Measurements from ENCODE around the gene MAPKAP1.

DNA sequence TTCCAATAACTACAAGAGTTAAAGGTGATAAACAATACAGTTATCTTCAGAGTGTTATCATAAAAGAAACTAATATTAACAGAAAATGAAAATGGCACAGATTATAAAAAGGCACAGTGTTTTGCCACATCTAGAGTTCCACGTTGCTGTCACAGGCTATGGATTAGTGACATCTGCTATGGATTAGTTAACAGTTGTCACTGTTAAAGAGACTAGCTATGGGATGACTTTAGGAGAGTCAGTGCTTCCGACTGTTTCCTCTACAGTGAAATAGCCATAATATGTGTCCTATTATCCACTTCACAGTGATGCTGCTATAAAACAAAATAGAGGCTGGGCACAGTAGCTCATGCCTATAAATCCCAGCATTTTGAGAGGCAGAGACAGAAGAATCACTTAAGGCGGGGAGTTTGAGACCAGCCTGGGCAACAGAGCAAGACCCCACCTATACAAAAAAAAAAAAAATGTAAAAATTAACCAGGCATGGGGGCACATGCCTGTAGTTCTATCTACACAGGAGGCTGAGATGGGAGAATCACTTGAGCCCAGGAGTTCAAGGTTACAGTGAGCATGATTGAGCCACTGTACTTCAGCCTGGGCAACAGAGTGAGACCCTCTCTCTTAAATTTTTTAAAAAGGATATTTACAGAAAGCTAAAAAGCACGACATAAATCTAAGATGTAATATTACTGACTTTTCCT lies 19.7 kb downstream of the MAPKAP1 start:
- TF ChIP-seq, protein P1, sequence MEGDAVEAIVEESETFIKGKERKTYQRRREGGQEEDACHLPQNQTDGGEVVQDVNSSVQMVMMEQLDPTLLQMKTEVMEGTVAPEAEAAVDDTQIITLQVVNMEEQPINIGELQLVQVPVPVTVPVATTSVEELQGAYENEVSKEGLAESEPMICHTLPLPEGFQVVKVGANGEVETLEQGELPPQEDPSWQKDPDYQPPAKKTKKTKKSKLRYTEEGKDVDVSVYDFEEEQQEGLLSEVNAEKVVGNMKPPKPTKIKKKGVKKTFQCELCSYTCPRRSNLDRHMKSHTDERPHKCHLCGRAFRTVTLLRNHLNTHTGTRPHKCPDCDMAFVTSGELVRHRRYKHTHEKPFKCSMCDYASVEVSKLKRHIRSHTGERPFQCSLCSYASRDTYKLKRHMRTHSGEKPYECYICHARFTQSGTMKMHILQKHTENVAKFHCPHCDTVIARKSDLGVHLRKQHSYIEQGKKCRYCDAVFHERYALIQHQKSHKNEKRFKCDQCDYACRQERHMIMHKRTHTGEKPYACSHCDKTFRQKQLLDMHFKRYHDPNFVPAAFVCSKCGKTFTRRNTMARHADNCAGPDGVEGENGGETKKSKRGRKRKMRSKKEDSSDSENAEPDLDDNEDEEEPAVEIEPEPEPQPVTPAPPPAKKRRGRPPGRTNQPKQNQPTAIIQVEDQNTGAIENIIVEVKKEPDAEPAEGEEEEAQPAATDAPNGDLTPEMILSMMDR (optimal IDR thresholded peaks at IDR 0.05 in 1 of 3, IDR thresholded peaks at IDR 0.05 in 1 of 3, conservative IDR thresholded peaks at IDR 0.05 in 1 of 3; ENCODE audit: extremely low read depth in 1 of 3, insufficient read depth in 2 of 3, low read length in 3 of 3) = no peak
- no peak for TF ChIP-seq EZH2 (IDR thresholded peaks at IDR 0.05; ENCODE audit: low read length)

Measured in keratinocyte (primary cell).